ENCODE measurements around the gene SMIM21.

SMIM21 gene

GRCh38 chr18:75408554-75409506, 18.7 kb downstream of the SMIM21 start:
- TF ChIP-seq ZFX (IDR thresholded peaks at IDR 0.05) = no peak
- TF ChIP-seq CTCF (conservative IDR thresholded peaks at IDR 0.05) = no peak
- no peak overlapping the region for H3K27ac ChIP-seq

- TF ChIP-seq CTCF (conservative IDR thresholded peaks at IDR 0.05) (no peak), ZFX (IDR thresholded peaks at IDR 0.05) (no peak)
- no peak overlapping the region for H3K27ac ChIP-seq
Measured at GRCh38 chr18:75407468-75408437, 19.8 kb downstream of the SMIM21 start.

- TF ChIP-seq ZFX (IDR thresholded peaks at IDR 0.05) (no peak), CTCF (conservative IDR thresholded peaks at IDR 0.05) (no peak)
- H3K27ac ChIP-seq = no peak overlapping the region
Measured at GRCh38 chr18:75406491-75407445, 20.7 kb downstream of the SMIM21 start.

- no peak for TF ChIP-seq CTCF (conservative IDR thresholded peaks at IDR 0.05)
- TF ChIP-seq ZFX (IDR thresholded peaks at IDR 0.05) = no peak
Measured at GRCh38 chr18:75405351-75405750, 22.2 kb downstream of the SMIM21 start.

GRCh38 chr18:75400366-75400765, 27.1 kb downstream of the SMIM21 start:
- H3K27ac ChIP-seq = no peak overlapping the region
- TF ChIP-seq CTCF (conservative IDR thresholded peaks at IDR 0.05) (no peak), ZFX (IDR thresholded peaks at IDR 0.05) (no peak)

More at GRCh38 chr18:75405351-75405750, 22.2 kb downstream of the SMIM21 start:
- H3K27ac ChIP-seq = no peak overlapping the region

GRCh38 chr18:75395137-75395536, 32.4 kb downstream of the SMIM21 start:
- no peak overlapping the region for H3K27ac ChIP-seq
- no peak for TF ChIP-seq CTCF (conservative IDR thresholded peaks at IDR 0.05)
- TF ChIP-seq ZFX (IDR thresholded peaks at IDR 0.05) = no peak

Data from C4-2B (cell line).